ENCODE measurements around the gene VPS13D. TPM values are rescaled to one million over a fixed set of nuclear protein-coding genes. Genes with fewer than 3 reads are reported as not detected.
"Not testable (repeated sequence)": the region's sequence is repeated elsewhere in the genome, so short reads cannot be mapped to it uniquely, and the experiment has no call there.

VPS13D gene
- polyA plus RNA-seq, 1 of the 3 experiments (the other 2 are of a cell fraction), result 15.0 TPM

GRCh38 chr1:12538536-12538935 is 308.7 kb downstream of the VPS13D start:
- not testable (repeated sequence) for H3K4me1 ChIP-seq (ENCODE audit: control insufficient read depth in 1 of 2, insufficient read depth in 2 of 2, low read depth in 1 of 2, low read length in 1 of 2)

GRCh38 chr1:12539320-12539704 is 309.5 kb downstream of the VPS13D start:
- H3K9ac ChIP-seq, result no peak overlapping the region
- H3F3A ChIP-seq (replicated peaks; ENCODE audit: insufficient read depth), result peaks cover 4% of the 10 kb centered on the region
- TF ChIP-seq RAD21 (IDR thresholded peaks at IDR 0.05; ENCODE audit: low read length) (no peak), RCOR1 (IDR thresholded peaks at IDR 0.05; ENCODE audit: low read length) (no peak), EP300 (IDR thresholded peaks at IDR 0.05; ENCODE audit: borderline replicate concordance in 1 of 2, low read depth in 1 of 2, low read length in 1 of 2) (no peak)
- no peak overlapping the region for H3K4me2 ChIP-seq
- CTCF ChIA-PET, result interaction anchor here (1.0 kb wide), 1 partner anchor 59 kb away, joined by 3 read pairs; no protein-coding TSS in a partner anchor
- no peak overlapping the region for H3K27ac ChIP-seq (ENCODE audit: low read depth in 2 of 2, low read length in 1 of 2)
- peaks cover 0 to 4% of the 10 kb centered on the region in 2 experiments; a peak in 1 of 4 replicates for H3K4me1 ChIP-seq (ENCODE audit: control insufficient read depth in 1 of 2, insufficient read depth in 2 of 2, low read depth in 1 of 2, low read length in 1 of 2)
- H4K20me1 ChIP-seq (ENCODE audit: insufficient read depth), result no peaks in the 10 kb centered on the region
- WGBS (ENCODE audit: low lambda C conversion rate), result no CpG with 5 or more reads among the region's 2 CpGs
- no peak overlapping the region for H2AFZ ChIP-seq (ENCODE audit: low read depth)
- POLR2A ChIA-PET, result no interaction called here
- H3K27me3 ChIP-seq (ENCODE audit: insufficient read depth), result no peaks in the 10 kb centered on the region
- H3K9me2 ChIP-seq, result no peaks in the 10 kb centered on the region
- DNase-seq, result no peak
- no peak overlapping the region for H3K4me3 ChIP-seq (ENCODE audit: low read depth in 2 of 2, low read length in 1 of 2)
- H3K36me3 ChIP-seq (replicated peaks in 1 of 2; ENCODE audit: control insufficient read depth in 1 of 2, insufficient read depth in 2 of 2, low read length in 1 of 2), result no peaks in the 10 kb centered on the region
- H3K9me3 ChIP-seq, result no peaks in the 10 kb centered on the region
- no peaks in the 10 kb centered on the region for H3K79me2 ChIP-seq (ENCODE audit: insufficient read depth)

More at GRCh38 chr1:12538536-12538935, 308.7 kb downstream of the VPS13D start:
- H3K9me2 ChIP-seq; H3K4me2 ChIP-seq; DNase-seq; H3K27ac ChIP-seq (ENCODE audit: low read depth in 2 of 2, low read length in 1 of 2); H3K79me2 ChIP-seq (ENCODE audit: insufficient read depth); H4K20me1 ChIP-seq (ENCODE audit: insufficient read depth); H3K4me3 ChIP-seq (ENCODE audit: low read depth in 2 of 2, low read length in 1 of 2); H3K9ac ChIP-seq; H3K9me3 ChIP-seq; H2AFZ ChIP-seq (ENCODE audit: low read depth); H3F3A ChIP-seq (replicated peaks; ENCODE audit: insufficient read depth); H3K36me3 ChIP-seq (replicated peaks in 1 of 2; ENCODE audit: control insufficient read depth in 1 of 2, insufficient read depth in 2 of 2, low read length in 1 of 2); H3K27me3 ChIP-seq (ENCODE audit: insufficient read depth); POLR2A ChIA-PET: not testable (repeated sequence)
- 77% methylated on average over 3 of the region's 3 CpGs for WGBS (ENCODE audit: low lambda C conversion rate)
- CTCF ChIA-PET, result interaction anchor here (1.0 to 1.4 kb wide), 2 partner anchors 60 to 199 kb away, joined by 3 to 4 read pairs; no protein-coding TSS in a partner anchor

GRCh38 chr1:12539705-12540579 is 310.1 kb downstream of the VPS13D start:
- H3K4me2 ChIP-seq, result no peak overlapping the region
- peaks cover 0 to 4% of the 10 kb centered on the region in 2 experiments; a peak in 1 of 4 replicates for H3K4me1 ChIP-seq (ENCODE audit: control insufficient read depth in 1 of 2, insufficient read depth in 2 of 2, low read depth in 1 of 2, low read length in 1 of 2)
- H3K9ac ChIP-seq, result no peak overlapping the region
- H3K27ac ChIP-seq (ENCODE audit: low read depth in 2 of 2, low read length in 1 of 2), result no peak overlapping the region
- peaks cover 4% of the 10 kb centered on the region for H3F3A ChIP-seq (replicated peaks; ENCODE audit: insufficient read depth)
- H3K9me2 ChIP-seq, result no peaks in the 10 kb centered on the region
- ChIA-PET CTCF (interaction anchor here (0.6 to 1.6 kb wide), 2 partner anchors 61 to 62 kb away, joined by 3 to 4 read pairs; no protein-coding TSS in a partner anchor), POLR2A (no interaction called here)
- no peaks in the 10 kb centered on the region for H4K20me1 ChIP-seq (ENCODE audit: insufficient read depth)
- no peaks in the 10 kb centered on the region for H3K27me3 ChIP-seq (ENCODE audit: insufficient read depth)
- no peak overlapping the region for H3K4me3 ChIP-seq (ENCODE audit: low read depth in 2 of 2, low read length in 1 of 2)
- no peak for DNase-seq
- no peaks in the 10 kb centered on the region for H3K9me3 ChIP-seq
- 89% methylated on average over 24 of the region's 34 CpGs for WGBS (ENCODE audit: low lambda C conversion rate)
- H2AFZ ChIP-seq (ENCODE audit: low read depth), result no peak overlapping the region
- TF ChIP-seq GABPA (IDR thresholded peaks at IDR 0.05; ENCODE audit: low read depth) (no peak), EP300 (IDR thresholded peaks at IDR 0.05; ENCODE audit: borderline replicate concordance in 1 of 2, low read depth in 1 of 2, low read length in 1 of 2) (no peak), POLR2AphosphoS5 (IDR thresholded peaks at IDR 0.05; ENCODE audit: low read depth, low read length) (no peak), MAX (IDR thresholded peaks at IDR 0.05; ENCODE audit: low read depth) (no peak), IRF3 (IDR thresholded peaks at IDR 0.05; ENCODE audit: low read depth, low read length) (no peak), CHD2 (IDR thresholded peaks at IDR 0.05; ENCODE audit: low read length, partially characterized antibody) (no peak), FOSL2 (IDR thresholded peaks at IDR 0.05; ENCODE audit: borderline replicate concordance, low read depth) (no peak), MEF2A (IDR thresholded peaks at IDR 0.05; ENCODE audit: borderline replicate concordance, low read depth) (no peak)
- H3K79me2 ChIP-seq (ENCODE audit: insufficient read depth), result no peaks in the 10 kb centered on the region
- H3K36me3 ChIP-seq (replicated peaks in 1 of 2; ENCODE audit: control insufficient read depth in 1 of 2, insufficient read depth in 2 of 2, low read length in 1 of 2), result no peaks in the 10 kb centered on the region

Data from SK-N-SH (cell line).